Activated CD4-positive, alpha-beta T cell treated with anti-CD3 and anti-CD28 coated beads, Interleukin-2, Interleukin-6, amounts not matched to agents 100 ng/mL and 50 ng/mL, durations not matched to agents 16 hours and 8 hours (primary cell): ENCODE data around the gene NECAB2.

Experiments used
- DNase-seq: peaks from one replicate; pipeline ENCODE4 v3.0.0-alpha.2; 2020

The NECAB2 gene

GRCh38 chr16:83968306-83968851 lies 335 bp downstream of the NECAB2 start:
- DNase-seq, result no peak

GRCh38 chr16:83968891-83969649 lies 1.0 kb downstream of the NECAB2 start:
- DNase-seq, result no peak

GRCh38 chr16:83969771-83970429 lies 1.9 kb downstream of the NECAB2 start:
- no peak for DNase-seq

GRCh38 chr16:83970430-83970815 lies 2.4 kb downstream of the NECAB2 start:
- DNase-seq, result no peak

GRCh38 chr16:83971165-83972130 lies 3.4 kb downstream of the NECAB2 start:
- DNase-seq, result no peak

GRCh38 chr16:83972256-83973008 lies 4.4 kb downstream of the NECAB2 start:
- no peak for DNase-seq

- no peak for DNase-seq
Observed at GRCh38 chr16:83973077-83973476, 5.0 kb downstream of the NECAB2 start.

GRCh38 chr16:83973581-83974385 lies 5.7 kb downstream of the NECAB2 start:
- no peak for DNase-seq

GRCh38 chr16:83974475-83974874 lies 6.4 kb downstream of the NECAB2 start:
- no peak for DNase-seq

- DNase-seq, result no peak
Observed at GRCh38 chr16:83975590-83976260, 7.7 kb downstream of the NECAB2 start.

- DNase-seq, result no peak
Observed at GRCh38 chr16:83977056-83977815, 9.2 kb downstream of the NECAB2 start.

- no peak for DNase-seq
Observed at GRCh38 chr16:83978401-83978904, 10.4 kb downstream of the NECAB2 start.

GRCh38 chr16:83979441-83979840 lies 11.4 kb downstream of the NECAB2 start:
- no peak for DNase-seq

- no peak for DNase-seq
Observed at GRCh38 chr16:83980794-83981193, 12.8 kb downstream of the NECAB2 start.

- no peak for DNase-seq
Observed at GRCh38 chr16:83981799-83982198, 13.8 kb downstream of the NECAB2 start.

GRCh38 chr16:83983491-83983890 lies 15.4 kb downstream of the NECAB2 start:
- DNase-seq, result no peak

GRCh38 chr16:83989300-83989699 lies 21.3 kb downstream of the NECAB2 start:
- no peak for DNase-seq

- no peak for DNase-seq
Observed at GRCh38 chr16:83990492-83990891, 22.4 kb downstream of the NECAB2 start.

- no peak for DNase-seq
Observed at GRCh38 chr16:83992624-83993023, 24.6 kb downstream of the NECAB2 start.

- peak; percentile 18 for DNase-seq
Observed at GRCh38 chr16:83994087-83994486, 26.0 kb downstream of the NECAB2 start.
